ENCODE measurements around the gene AK5.

DNA sequence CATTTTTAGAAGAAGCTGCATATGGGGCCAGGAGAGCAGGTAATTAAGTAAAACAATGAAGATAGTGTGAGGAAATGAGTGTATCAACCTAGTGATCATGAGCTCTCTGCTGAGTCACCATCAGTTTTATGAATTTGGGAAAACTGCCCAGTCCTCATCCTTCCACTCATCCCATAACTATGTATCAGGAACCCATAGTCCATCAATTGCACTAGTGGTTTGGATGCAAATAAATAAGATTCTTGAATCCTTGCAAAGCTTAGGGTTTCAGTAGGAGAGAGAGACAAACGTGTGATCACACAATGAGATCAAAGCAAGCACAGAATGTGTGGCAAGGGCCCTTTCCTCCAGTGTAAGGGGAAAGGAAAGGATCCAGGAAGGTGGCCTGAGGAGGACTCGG lies 255.0 kb downstream of the AK5 start:
- no peak for TF ChIP-seq POLR2A (IDR thresholded peaks at IDR 0.05)
- TF ChIP-seq, protein P1, sequence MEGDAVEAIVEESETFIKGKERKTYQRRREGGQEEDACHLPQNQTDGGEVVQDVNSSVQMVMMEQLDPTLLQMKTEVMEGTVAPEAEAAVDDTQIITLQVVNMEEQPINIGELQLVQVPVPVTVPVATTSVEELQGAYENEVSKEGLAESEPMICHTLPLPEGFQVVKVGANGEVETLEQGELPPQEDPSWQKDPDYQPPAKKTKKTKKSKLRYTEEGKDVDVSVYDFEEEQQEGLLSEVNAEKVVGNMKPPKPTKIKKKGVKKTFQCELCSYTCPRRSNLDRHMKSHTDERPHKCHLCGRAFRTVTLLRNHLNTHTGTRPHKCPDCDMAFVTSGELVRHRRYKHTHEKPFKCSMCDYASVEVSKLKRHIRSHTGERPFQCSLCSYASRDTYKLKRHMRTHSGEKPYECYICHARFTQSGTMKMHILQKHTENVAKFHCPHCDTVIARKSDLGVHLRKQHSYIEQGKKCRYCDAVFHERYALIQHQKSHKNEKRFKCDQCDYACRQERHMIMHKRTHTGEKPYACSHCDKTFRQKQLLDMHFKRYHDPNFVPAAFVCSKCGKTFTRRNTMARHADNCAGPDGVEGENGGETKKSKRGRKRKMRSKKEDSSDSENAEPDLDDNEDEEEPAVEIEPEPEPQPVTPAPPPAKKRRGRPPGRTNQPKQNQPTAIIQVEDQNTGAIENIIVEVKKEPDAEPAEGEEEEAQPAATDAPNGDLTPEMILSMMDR (IDR thresholded peaks at IDR 0.05), result no peak

Measured in vagina (tissue), 2 donors.